Activated T-helper 17 cell treated with anti-CD3 and anti-CD28 coated beads, Interleukin-2, amount 50 U/mL, for 72 hours (primary cell): ENCODE data around the gene GRK2. TPM values are rescaled to one million over a fixed set of nuclear protein-coding genes. Genes with fewer than 3 reads are reported as not detected.

Source experiments
- ATAC-seq: fragments of 150-1000 bp; cut with Tn5 transposase; replicated peaks from 2 replicates; pipeline ENCODE4 v1.10.0; 2021; ENCODE audit warnings: mild to moderate bottlenecking, moderate library complexity
- H3K27ac Mint-ChIP-seq: one replicate; pipeline ENCODE4 v1.8.0; 2022; ENCODE audit warnings: mixed read lengths
- H3K27me3 Mint-ChIP-seq: one replicate; pipeline ENCODE4 v1.8.0; 2022; ENCODE audit warnings: mixed read lengths
- H3K36me3 Mint-ChIP-seq: one replicate; pipeline ENCODE4 v1.8.0; 2022; ENCODE audit warnings: low read depth, mild to moderate bottlenecking, mixed read lengths
- H3K4me1 Mint-ChIP-seq: one replicate; pipeline ENCODE4 v1.8.0; 2022; ENCODE audit warnings: mixed read lengths
- H3K4me3 Mint-ChIP-seq: one replicate; pipeline ENCODE4 v1.8.0; 2022; ENCODE audit warnings: mild to moderate bottlenecking, mixed read lengths
- H3K9me3 Mint-ChIP-seq: one replicate; pipeline ENCODE4 v1.8.0; 2022; ENCODE audit warnings: mixed read lengths
- total RNA-seq, 2 donors: library from RNA; stranded (reverse); gene quantifications; one replicate each; pipeline ENCODE4 v1.2.3, GENCODE V29; 2022

GRK2 gene
- total RNA-seq, 2 donors from 2014 or later: 197 to 265 TPM

DNA sequence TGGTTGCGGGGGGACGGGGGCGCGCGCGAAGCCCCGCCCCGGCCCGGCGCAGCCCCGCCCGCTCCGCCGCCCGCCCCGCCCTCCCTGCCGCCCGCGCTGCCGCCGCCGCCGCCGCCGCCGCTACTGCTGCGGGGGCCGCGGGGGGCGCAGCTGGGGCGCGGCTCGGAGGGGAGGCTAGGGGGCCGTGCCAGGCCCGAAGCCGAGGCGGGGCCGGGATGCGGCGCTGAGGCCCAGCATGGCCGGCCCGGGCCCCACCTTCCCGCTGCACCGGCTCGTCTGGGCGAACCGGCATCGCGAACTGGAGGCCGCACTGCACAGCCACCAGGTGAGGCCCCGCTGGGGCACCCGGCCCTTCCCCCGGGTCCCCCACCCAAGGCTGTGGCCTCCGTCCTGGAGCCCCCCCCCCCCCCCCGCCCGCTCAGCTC, 23.0 kb downstream of the GRK2 start, which contains the start of gene ANKRD13D:
TSS of gene ANKRD13D (plus strand) at position 78 of the 425 bp plus-strand sequence. CDS start at position 236, 158 bp downstream.
- peaks cover 91% of the 10 kb centered on the region for H3K36me3 Mint-ChIP-seq
- H3K9me3 Mint-ChIP-seq: no peaks in the 10 kb centered on the region
- peak within 1 kb of the TSS; percentile 86 for H3K4me3 Mint-ChIP-seq
- ATAC-seq: no peak
- peak within 1 kb of the TSS; percentile 98 for H3K27ac Mint-ChIP-seq
- peaks cover 23% of the 10 kb centered on the region for H3K4me1 Mint-ChIP-seq
- no peaks in the 10 kb centered on the region for H3K27me3 Mint-ChIP-seq

GRCh38 chr11:67289651-67290479, 23.6 kb downstream of the GRK2 start:
- Mint-ChIP-seq H3K27ac (peak overlapping the region; percentile 93), H3K4me3 (peak overlapping the region; percentile 86), H3K9me3 (no peaks in the 10 kb centered on the region), H3K36me3 (peaks cover 91% of the 10 kb centered on the region), H3K27me3 (no peaks in the 10 kb centered on the region), H3K4me1 (peaks cover 23% of the 10 kb centered on the region)
- peak; percentile 1 for ATAC-seq

DNA sequence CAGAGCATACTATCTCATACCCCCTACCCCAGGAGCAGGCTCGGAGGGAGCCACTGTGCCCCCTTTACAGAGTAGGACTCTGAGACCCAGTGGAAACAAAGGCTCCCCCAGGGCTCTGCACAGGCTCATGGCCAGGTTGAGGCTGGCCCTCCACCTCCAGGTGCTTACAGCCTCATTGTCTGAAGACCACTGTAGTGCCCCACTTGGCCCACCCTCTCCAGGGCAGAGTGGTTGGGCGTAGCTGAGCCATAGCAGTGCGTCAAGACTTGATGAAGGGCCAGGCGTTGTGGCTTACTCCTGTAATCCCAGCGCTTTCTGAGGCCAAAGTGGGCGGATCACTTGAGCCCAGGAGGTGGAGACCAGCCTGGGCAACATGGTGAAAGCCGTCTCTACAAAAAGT, 24.5 kb downstream of the GRK2 start:
- Mint-ChIP-seq H3K36me3 (peaks cover 91% of the 10 kb centered on the region), H3K4me1 (peaks cover 23% of the 10 kb centered on the region), H3K4me3 (peak overlapping the region; percentile 86), H3K9me3 (no peaks in the 10 kb centered on the region), H3K27me3 (no peaks in the 10 kb centered on the region), H3K27ac (no peak overlapping the region)
- ATAC-seq: no peak

DNA sequence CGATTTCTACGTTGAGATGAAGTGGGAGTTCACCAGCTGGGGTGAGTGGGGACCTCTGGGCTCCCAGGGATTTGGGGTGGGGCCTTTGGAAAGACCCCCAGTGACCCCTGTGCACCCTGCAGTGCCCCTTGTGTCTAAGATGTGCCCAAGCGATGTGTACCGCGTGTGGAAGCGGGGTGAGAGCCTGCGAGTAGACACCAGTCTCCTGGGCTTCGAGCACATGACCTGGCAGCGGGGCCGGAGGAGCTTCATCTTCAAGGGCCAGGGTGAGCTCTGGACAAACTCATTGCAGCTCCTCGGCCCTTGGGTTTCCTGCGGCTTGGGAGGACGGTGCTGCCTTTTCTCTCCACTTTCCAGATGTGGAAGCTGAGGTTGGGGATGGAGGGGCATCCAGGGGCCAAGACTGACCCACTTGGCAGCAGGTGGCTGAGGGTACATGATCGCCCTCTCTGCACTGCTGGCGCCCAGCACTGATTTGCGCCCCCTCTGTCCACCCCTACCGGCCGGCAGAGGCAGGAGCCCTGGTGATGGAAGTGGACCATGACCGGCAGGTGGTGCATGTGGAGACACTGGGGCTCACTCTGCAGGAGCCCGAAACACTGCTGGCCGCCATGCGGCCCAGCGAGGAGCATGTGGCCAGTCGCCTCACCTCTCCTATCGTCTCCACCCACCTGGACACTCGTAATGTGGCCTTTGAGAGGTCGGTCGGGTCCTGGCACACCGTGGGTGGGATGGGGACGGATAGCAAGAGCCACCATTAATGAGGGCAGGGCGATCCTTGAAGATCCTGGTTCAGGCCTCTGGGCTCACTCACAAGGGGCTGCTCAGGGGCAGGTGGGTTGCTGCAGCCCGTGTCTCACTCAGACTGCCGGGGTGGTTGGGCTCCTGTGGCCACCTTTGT, 25.5 kb downstream of the GRK2 start:
- Mint-ChIP-seq H3K9me3 (no peaks in the 10 kb centered on the region), H3K36me3 (peaks cover 92% of the 10 kb centered on the region), H3K4me3 (peak overlapping the region; percentile 86), H3K4me1 (peaks cover 25% of the 10 kb centered on the region), H3K27ac (peak overlapping the region; percentile 86), H3K27me3 (no peaks in the 10 kb centered on the region)
- no peak for ATAC-seq

GRCh38 chr11:67292671-67293070, 26.4 kb downstream of the GRK2 start:
- Mint-ChIP-seq H3K27ac (peak overlapping the region; percentile 86), H3K36me3 (peaks cover 92% of the 10 kb centered on the region), H3K4me3 (peak overlapping the region; percentile 75), H3K27me3 (no peaks in the 10 kb centered on the region), H3K4me1 (peaks cover 20% of the 10 kb centered on the region), H3K9me3 (peaks cover 4% of the 10 kb centered on the region)
- no peak for ATAC-seq

DNA sequence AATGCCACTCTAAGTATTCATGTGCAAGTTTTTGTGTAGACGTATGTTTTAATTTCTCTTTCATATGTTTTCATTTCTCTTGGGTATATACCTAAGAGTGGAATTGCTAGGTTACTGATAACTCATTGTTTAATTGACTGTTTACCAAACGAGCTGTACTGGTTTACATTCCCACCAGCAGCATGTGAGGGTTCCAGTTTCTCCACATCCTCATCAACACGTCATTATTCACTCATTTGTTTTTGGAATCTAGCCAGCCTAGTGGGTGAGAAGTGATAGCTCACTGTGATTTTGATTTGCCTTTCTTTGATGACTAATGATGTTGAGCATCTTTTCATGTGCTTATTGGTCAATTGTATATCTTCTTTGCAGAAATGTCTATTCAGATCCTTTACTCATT, 26.8 kb downstream of the GRK2 start:
- Mint-ChIP-seq H3K36me3 (peaks cover 92% of the 10 kb centered on the region), H3K4me1 (peaks cover 16% of the 10 kb centered on the region), H3K27ac (peak overlapping the region; percentile 86), H3K4me3 (peak overlapping the region; percentile 75), H3K27me3 (no peaks in the 10 kb centered on the region), H3K9me3 (peaks cover 4% of the 10 kb centered on the region)
- ATAC-seq: peak; percentile 23

DNA sequence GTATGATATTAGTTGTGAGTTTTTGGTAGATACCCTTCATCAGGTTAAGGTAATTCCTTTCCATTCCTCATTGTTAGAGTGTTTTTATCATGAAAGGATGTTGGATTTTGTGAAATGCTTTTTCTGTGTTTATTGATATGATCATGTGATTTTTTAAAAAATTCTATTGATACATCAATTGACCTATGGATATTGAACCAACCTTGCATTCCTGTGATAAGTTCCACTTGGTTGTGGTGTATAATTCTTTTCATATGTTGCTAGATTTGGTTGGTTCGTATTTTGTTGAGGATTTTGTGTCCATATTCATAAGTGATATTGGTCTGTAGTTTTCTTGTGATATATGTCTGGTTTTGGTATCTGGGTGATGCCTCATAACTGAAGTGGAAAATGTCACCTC, 29.6 kb downstream of the GRK2 start:
- Mint-ChIP-seq H3K4me3 (no peak overlapping the region), H3K9me3 (peaks cover 4% of the 10 kb centered on the region), H3K36me3 (peaks cover 93% of the 10 kb centered on the region), H3K4me1 (peaks cover 22% of the 10 kb centered on the region), H3K27ac (no peak overlapping the region), H3K27me3 (no peaks in the 10 kb centered on the region)
- ATAC-seq: no peak

GRCh38 chr11:67298786-67299185, 32.5 kb downstream of the GRK2 start:
- H3K4me1 Mint-ChIP-seq: peaks cover 11% of the 10 kb centered on the region
- H3K27ac Mint-ChIP-seq: peak overlapping the region; percentile 71
- H3K27me3 Mint-ChIP-seq: no peaks in the 10 kb centered on the region
- no peak for ATAC-seq
- H3K36me3 Mint-ChIP-seq: peaks cover 65% of the 10 kb centered on the region
- H3K4me3 Mint-ChIP-seq: no peak overlapping the region
- H3K9me3 Mint-ChIP-seq: peaks cover 4% of the 10 kb centered on the region

DNA sequence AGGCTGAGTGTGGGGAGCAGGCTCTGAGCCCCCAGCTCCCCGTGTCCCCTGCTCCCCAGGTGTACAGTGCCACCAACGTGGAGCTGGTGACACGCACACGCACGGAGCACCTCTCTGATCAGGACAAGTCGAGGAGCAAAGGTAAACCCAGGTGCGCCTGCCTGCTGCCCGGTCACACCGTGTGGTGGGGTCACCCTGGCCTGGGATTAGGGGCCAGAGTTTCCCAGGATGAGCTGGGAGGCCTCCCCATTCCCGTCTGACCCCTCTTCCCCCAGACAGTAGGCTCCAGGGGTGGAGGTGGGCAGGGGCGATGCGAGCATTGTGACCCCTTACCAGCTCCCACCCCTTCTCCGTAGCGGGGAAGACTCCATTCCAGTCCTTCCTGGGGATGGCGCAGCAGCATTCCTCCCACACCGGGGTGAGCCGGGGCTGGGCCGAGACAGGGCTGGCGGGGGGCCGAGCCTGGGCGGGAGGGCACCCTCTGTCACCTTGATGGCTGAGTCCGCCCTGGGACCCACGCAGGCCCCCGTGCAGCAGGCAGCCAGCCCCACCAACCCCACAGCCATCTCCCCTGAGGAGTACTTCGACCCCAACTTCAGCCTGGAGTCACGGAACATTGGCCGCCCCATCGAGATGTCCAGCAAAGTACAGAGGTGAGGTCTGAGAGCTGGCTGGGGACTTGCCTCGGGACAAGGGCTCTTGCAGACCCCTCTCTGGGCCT, 33.4 kb downstream of the GRK2 start:
- H3K36me3 Mint-ChIP-seq: peaks cover 57% of the 10 kb centered on the region

GRCh38 chr11:67300256-67300755, 34.0 kb downstream of the GRK2 start:
- H3K36me3 Mint-ChIP-seq: peaks cover 50% of the 10 kb centered on the region
- H3K27me3 Mint-ChIP-seq: no peaks in the 10 kb centered on the region
- peaks cover 11% of the 10 kb centered on the region for H3K4me1 Mint-ChIP-seq
- peaks cover 4% of the 10 kb centered on the region for H3K9me3 Mint-ChIP-seq
- H3K4me3 Mint-ChIP-seq: no peak overlapping the region
- no peak overlapping the region for H3K27ac Mint-ChIP-seq
- no peak for ATAC-seq

More for the DNA sequence above, 33.4 kb downstream of the GRK2 start:
- Mint-ChIP-seq H3K4me1 (peaks cover 11% of the 10 kb centered on the region), H3K27me3 (no peaks in the 10 kb centered on the region), H3K9me3 (peaks cover 4% of the 10 kb centered on the region), H3K27ac (no peak overlapping the region), H3K4me3 (no peak overlapping the region)
- no peak for ATAC-seq

DNA sequence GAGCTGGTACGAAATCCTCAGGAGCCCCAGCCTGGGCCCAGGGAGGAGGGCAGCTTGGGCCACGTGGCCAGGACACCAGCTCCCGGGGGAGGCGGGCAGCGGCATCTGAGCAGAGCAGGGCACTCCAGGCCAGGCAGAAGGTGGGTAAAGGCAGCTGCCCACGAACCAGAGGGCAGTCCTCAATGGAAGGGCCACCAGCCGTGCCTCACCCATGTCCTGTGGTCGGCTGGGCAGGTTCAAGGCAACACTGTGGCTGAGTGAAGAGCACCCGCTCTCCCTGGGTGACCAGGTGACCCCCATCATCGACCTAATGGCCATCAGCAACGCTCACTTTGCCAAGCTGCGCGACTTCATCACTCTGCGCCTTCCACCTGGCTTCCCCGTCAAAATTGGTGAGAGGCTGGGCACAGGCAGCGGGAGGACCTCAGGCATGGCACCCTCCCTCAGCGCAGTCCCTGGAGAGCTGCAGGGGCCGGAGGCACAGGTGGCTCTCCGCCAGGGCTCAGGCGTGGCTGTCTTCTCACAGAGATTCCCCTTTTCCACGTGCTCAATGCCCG, 34.6 kb downstream of the GRK2 start:
- H3K27ac Mint-ChIP-seq: no peak overlapping the region
- H3K4me1 Mint-ChIP-seq: peaks cover 11% of the 10 kb centered on the region
- H3K4me3 Mint-ChIP-seq: no peak overlapping the region
- no peaks in the 10 kb centered on the region for H3K27me3 Mint-ChIP-seq
- H3K9me3 Mint-ChIP-seq: peaks cover 4% of the 10 kb centered on the region
- H3K36me3 Mint-ChIP-seq: peaks cover 45% of the 10 kb centered on the region
- ATAC-seq: no peak

DNA sequence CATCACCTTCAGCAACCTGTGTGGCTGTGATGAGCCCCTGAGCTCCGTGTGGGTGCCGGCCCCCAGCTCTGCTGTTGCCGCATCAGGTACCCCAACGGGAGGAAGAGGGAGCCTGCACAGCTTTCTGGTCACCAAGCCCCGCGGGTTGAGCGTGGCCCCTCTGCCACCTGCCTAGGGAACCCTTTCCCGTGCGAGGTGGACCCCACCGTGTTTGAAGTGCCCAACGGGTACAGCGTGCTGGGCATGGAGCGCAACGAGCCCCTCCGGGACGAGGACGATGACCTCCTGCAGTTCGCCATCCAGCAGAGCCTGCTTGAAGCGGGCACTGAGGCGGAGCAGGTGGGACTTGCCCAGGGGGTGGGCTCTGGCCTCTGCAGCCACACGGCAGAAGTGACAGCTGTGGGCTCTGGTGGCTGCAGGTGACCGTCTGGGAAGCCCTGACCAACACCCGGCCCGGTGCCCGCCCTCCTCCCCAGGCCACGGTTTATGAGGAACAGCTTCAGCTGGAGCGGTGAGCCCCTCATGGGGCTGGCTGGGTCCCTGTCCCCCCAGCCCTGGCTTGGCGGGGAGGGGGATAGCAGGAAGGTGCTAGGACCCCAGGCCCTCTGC, 35.1 kb downstream of the GRK2 start:
- Mint-ChIP-seq H3K4me3 (no peak overlapping the region), H3K36me3 (peaks cover 39% of the 10 kb centered on the region), H3K4me1 (peaks cover 11% of the 10 kb centered on the region), H3K27ac (no peak overlapping the region), H3K9me3 (peaks cover 4% of the 10 kb centered on the region), H3K27me3 (no peaks in the 10 kb centered on the region)
- ATAC-seq: no peak

DNA sequence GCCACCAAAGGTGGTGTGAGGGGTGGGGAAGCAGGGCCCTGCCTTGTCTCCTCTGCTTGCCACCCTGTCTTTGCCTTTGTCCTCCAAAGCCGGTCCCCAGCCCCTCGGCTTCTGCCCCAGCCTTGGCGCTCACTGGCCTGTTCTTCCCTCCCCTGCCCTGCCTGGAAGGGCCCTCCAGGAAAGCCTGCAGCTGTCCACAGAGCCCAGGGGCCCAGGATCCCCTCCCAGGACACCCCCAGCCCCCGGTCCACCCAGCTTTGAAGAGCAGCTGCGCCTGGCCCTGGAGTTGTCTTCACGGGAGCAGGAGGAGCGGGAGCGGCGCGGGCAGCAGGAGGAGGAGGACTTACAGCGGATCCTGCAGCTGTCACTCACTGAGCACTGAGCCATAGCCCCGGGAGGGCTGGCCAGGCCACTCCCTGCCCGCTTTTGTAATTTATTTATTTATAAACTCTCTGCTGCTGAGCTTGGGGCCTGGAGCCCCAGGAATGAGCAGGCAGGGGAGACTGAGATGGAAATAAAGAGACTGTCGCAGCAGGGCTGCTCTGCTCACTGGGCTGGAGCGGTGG, 35.8 kb downstream of the GRK2 start:
- Mint-ChIP-seq H3K9me3 (peaks cover under 1% of the 10 kb centered on the region), H3K4me1 (peaks cover 6% of the 10 kb centered on the region), H3K27ac (no peak overlapping the region), H3K27me3 (no peaks in the 10 kb centered on the region), H3K36me3 (peaks cover 33% of the 10 kb centered on the region), H3K4me3 (peak overlapping the region; percentile 53)
- no peak for ATAC-seq
